Hematopoietic multipotent progenitor cell treated with erythropoietin and hydrocortisone succinate and interleukin-3 and kit ligand, for 8 days (in vitro differentiated cells): ENCODE results near the gene SPRR1A.
"Not testable (repeated sequence)": the region's sequence is repeated elsewhere in the genome, so short reads cannot be mapped to it uniquely, and the experiment has no call there.

ENCODE experiments used
- DNase-seq: peaks from one replicate; pipeline ENCODE4 v3.0.0-alpha.2; 2015

Gene SPRR1A

GRCh38 chr1:152976688-152977087 lies 7.2 kb upstream of the SPRR1A start:
- DNase-seq = no peak

GRCh38 chr1:152977614-152978013 lies 6.3 kb upstream of the SPRR1A start:
- no peak for DNase-seq

- DNase-seq = no peak
Measured at GRCh38 chr1:152980676-152981075, 3.2 kb upstream of the SPRR1A start.

- no peak for DNase-seq
Measured at GRCh38 chr1:152981146-152981871, 2.6 kb upstream of the SPRR1A start.

GRCh38 chr1:152982076-152982475 lies 1.8 kb upstream of the SPRR1A start:
- DNase-seq = no peak

GRCh38 chr1:152983234-152983633 lies 647 bp upstream of the SPRR1A start:
- DNase-seq = no peak

GRCh38 chr1:152986578-152986977 lies 2.7 kb downstream of the SPRR1A start:
- no peak for DNase-seq

GRCh38 chr1:152993186-152993585 lies 9.3 kb downstream of the SPRR1A start:
- no peak for DNase-seq

GRCh38 chr1:152995842-152996241 lies 12.0 kb downstream of the SPRR1A start:
- DNase-seq = no peak

GRCh38 chr1:152996633-152997400 lies 12.9 kb downstream of the SPRR1A start:
- DNase-seq = no peak

- no peak for DNase-seq
Measured at GRCh38 chr1:152997901-152998300, 14.0 kb downstream of the SPRR1A start.

- no peak for DNase-seq
Measured at GRCh38 chr1:152998476-152998875, 14.6 kb downstream of the SPRR1A start.

- no peak for DNase-seq
Measured at GRCh38 chr1:152999818-153000217, 15.9 kb downstream of the SPRR1A start.

- no peak for DNase-seq
Measured at GRCh38 chr1:153000294-153000693, 16.4 kb downstream of the SPRR1A start.

GRCh38 chr1:153001382-153001781 lies 17.5 kb downstream of the SPRR1A start, which contains the start of gene SPRR3:
TSS of gene SPRR3 (plus strand) at chr1:153001749. CDS start at chr1:153003021, 1,272 bp downstream.
- DNase-seq = no peak

- DNase-seq = not testable (repeated sequence)
Measured at GRCh38 chr1:153011235-153011758, 27.4 kb downstream of the SPRR1A start.

GRCh38 chr1:153021829-153022228 lies 37.9 kb downstream of the SPRR1A start:
- DNase-seq = not testable (repeated sequence)

- not testable (repeated sequence) for DNase-seq
Measured at GRCh38 chr1:153022340-153022739, 38.5 kb downstream of the SPRR1A start.

- no peak for DNase-seq
Measured at GRCh38 chr1:153023109-153023508, 39.2 kb downstream of the SPRR1A start.

GRCh38 chr1:153024413-153024812 lies 40.5 kb downstream of the SPRR1A start:
- no peak for DNase-seq

GRCh38 chr1:153025797-153026196 lies 41.9 kb downstream of the SPRR1A start:
- no peak for DNase-seq

GRCh38 chr1:153028766-153029165 lies 44.9 kb downstream of the SPRR1A start:
- DNase-seq = no peak

- no peak for DNase-seq
Measured at GRCh38 chr1:153030895-153031294, 47.0 kb downstream of the SPRR1A start, which contains the start of gene SPRR1B. TSS of gene SPRR1B (plus strand) at chr1:153031203. CDS start at chr1:153032346, 1,143 bp downstream.

GRCh38 chr1:153032073-153032472 lies 48.2 kb downstream of the SPRR1A start:
- DNase-seq = no peak
